Endothelial cell of umbilical vein (primary cell): ENCODE measurements around the gene TESK2.

Experiments
- CTCF ChIP-seq, 2 donors: IDR thresholded peaks; 1 replicate in 1 of 2; 2 replicates in 1 of 2; pipeline ENCODE4 v1.5.1; 2011; ENCODE audit warnings: low read length in 2 of 2, mild to moderate bottlenecking in 2 of 2, moderate library complexity in 2 of 2, control low read depth in 1 of 2, inconsistent platforms in 1 of 2, low read depth in 1 of 2; ENCODE audit not compliant: insufficient read depth in 1 of 2; ENCODE audit errors: extremely low read depth in 1 of 2
- EZH2 ChIP-seq: IDR thresholded peaks from 2 replicates; pipeline ENCODE4 v1.6.1; 2012; ENCODE audit warnings: borderline replicate concordance, low read depth, mild to moderate bottlenecking, moderate library complexity, low read length, inconsistent platforms; ENCODE audit not compliant: severe bottlenecking
- MAX ChIP-seq: IDR thresholded peaks from 2 replicates; pipeline ENCODE4 v1.6.1; 2011; ENCODE audit not compliant: insufficient read depth, insufficient read length
- MYC ChIP-seq: IDR thresholded peaks from one replicate; pipeline ENCODE4 v1.6.1; 2011; ENCODE audit warnings: mild to moderate bottlenecking, low read depth, low read length
- POLR2A ChIP-seq: IDR thresholded peaks from 2 replicates; pipeline ENCODE4 v1.6.1; 2012; ENCODE audit warnings: low read depth, mild to moderate bottlenecking, control low read depth, low read length
- POLR2AphosphoS5 ChIP-seq: IDR thresholded peaks from 2 replicates; pipeline ENCODE4 v1.6.1; 2012; ENCODE audit warnings: low read depth, mild to moderate bottlenecking, control low read depth, low read length, moderate library complexity; ENCODE audit not compliant: insufficient read depth

DNA sequence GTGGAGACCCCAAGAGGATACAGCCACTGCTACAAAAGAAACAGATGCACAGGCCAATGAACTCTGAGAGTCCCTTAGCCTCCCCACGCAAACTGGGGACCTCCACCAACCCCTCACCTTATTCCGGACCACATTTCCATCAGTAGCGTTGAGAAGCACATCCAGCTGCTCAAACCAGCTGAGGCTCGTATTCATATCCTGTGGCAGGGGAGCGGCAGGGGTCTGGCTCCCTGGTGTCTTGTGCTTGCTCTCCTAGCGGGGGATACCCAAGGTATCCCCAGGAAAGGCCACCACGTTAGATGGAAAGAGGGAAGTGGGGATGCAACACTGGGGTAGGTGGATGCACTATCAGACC lies 8.4 kb upstream of the TESK2 start:
- no peak for TF ChIP-seq CTCF (IDR thresholded peaks at IDR 0.05; ENCODE audit: extremely low read depth in 1 of 2, insufficient read depth in 1 of 2, low read depth in 1 of 2, low read length in 2 of 2)
- TF ChIP-seq POLR2A = no peak
- no peak for TF ChIP-seq POLR2AphosphoS5
- TF ChIP-seq EZH2 = no peak
- no peak for TF ChIP-seq MYC
- TF ChIP-seq MAX = no peak
